Right cardiac atrium (tissue), 5 donors: Measurements from ENCODE around the gene IL19. TPM values are rescaled to one million over a fixed set of nuclear protein-coding genes. Genes with fewer than 3 reads are reported as not detected.

ENCODE experiments used
- ATAC-seq, 2 donors: fragments of 200-7000 bp; cut with Tn5 transposase; one replicate each; pipeline versions ENCODE4 v1.8.0 to v1.9.1; 2020; ENCODE audit warnings: moderate library complexity in 2 of 2, mild to moderate bottlenecking in 1 of 2
- DNase-seq, 3 donors: peaks; one replicate each; pipeline ENCODE4 v3.0.0-alpha.2; 2020
- H3K27ac ChIP-seq: one replicate; pipeline ENCODE4 v1.5.1; 2013; ENCODE audit warnings: mild to moderate bottlenecking, low read length, control low read depth, moderate library complexity
- H3K27me3 ChIP-seq: one replicate; pipeline ENCODE4 v1.6.1; 2013; ENCODE audit not compliant: control insufficient read depth, insufficient read depth
- H3K4me1 ChIP-seq: one replicate; pipeline ENCODE4 v1.6.1; 2013; ENCODE audit warnings: low read length; ENCODE audit not compliant: control insufficient read depth, insufficient read depth
- H3K4me3 ChIP-seq: one replicate; pipeline ENCODE4 v1.5.1; 2013; ENCODE audit warnings: low read length, control low read depth
- H3K9me3 ChIP-seq: one replicate; pipeline ENCODE4 v1.6.1; 2013; ENCODE audit warnings: low read length; ENCODE audit not compliant: control insufficient read depth
- WGBS: extraction: QIAGEN DNeasy Blood & Tissue Kit; methylation state at CpG from one replicate; pipeline ENCODE4 v1.1.7; 2013; 5-methylcytosine and 5-hydroxymethylcytosine counted together
- intact Hi-C, 4 donors: fragments of 100-400 bp; cut with DNase I; formaldehyde crosslinking; loops; one replicate each; pipeline versions ENCODE4 v1.11.0 to v1.14.0; 2022 to 2023
- long read RNA-seq, 4 donors: library from polyadenylated mRNA; unstranded; transcript quantifications; one replicate each; pipeline ENCODE4 v2.0.0, GENCODE V29; 2020 to 2021
- polyA plus RNA-seq: library from polyadenylated mRNA; stranded (reverse); fragments of 200-250 nt; gene quantifications from one replicate; pipeline ENCODE4 v1.2.3, GENCODE V29; 2013
- total RNA-seq, 4 donors: library from RNA; stranded (reverse); fragmentation: NEBNext Ultra II Directional; extraction: Animal tissue kit (Norgen Biotek cat#: 25700); gene quantifications; one replicate each; pipeline ENCODE4 v1.2.1, GENCODE V29; 2021
- donor health status: healthy with polysubstance abuse.
- donor health status: DM: no; HTN: yes; CAD: no.
- donor health status: DM: no; HTN: no; CAD: no.
- donor health status: DM: no; HTN: yes; CAD: no; lungs with severe emphysema.
- donor health status: DM: yes; HTN: yes; CAD: no.

The IL19 gene, protein sequence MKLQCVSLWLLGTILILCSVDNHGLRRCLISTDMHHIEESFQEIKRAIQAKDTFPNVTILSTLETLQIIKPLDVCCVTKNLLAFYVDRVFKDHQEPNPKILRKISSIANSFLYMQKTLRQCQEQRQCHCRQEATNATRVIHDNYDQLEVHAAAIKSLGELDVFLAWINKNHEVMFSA
- total RNA-seq: not detected
- polyA plus RNA-seq: not detected
- long read RNA-seq, donor 1: 0 reads
- long read RNA-seq, donor 2: 0 reads
- long read RNA-seq, donor 3: 0 reads
- long read RNA-seq, donor 4: 0 reads

DNA sequence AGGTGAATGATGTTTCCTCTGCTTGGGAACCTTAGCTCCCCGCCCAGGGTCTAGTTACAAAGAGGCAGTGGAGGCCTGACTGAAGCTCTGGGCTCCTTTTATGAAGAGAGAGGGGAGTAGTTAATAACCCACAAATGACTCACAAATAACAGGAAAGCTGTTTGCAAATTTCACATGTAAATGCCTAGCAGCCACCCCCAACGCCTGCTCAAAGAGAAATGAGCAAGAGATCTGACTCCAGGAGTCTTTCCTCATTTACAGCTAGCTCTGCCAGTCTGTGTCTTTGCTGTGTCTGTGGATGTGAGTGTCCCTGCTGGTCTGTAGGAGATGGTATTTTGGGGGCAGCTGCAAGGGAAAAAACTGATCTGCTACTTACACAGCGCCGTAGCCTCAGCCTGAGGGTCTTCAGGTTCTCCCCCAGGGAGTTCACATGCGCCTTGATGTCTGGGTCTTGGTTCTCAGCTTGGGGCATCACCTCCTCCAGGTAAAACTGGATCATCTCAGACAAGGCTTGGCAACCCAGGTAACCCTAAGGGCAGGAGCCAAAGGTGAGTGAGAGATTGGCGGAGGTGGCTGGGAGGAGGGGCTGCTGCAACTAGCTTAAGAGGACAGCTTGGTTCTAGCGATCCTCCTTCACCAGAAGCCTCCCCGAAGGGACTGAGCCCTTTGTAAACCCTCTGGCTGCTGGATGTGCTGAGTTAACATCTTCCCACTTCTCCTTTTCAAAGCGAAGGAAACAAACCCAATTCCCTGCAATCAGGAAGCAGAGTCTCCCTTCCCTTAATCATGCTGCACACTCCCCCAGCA lies at the start of gene IL19:
TSS of gene IL19 (plus strand) at position 243 of the 807 bp plus-strand sequence. CDS start 65,890 bp downstream, outside the sequence.
- 65% methylated on average over 9 of the region's 9 CpGs for WGBS

DNA sequence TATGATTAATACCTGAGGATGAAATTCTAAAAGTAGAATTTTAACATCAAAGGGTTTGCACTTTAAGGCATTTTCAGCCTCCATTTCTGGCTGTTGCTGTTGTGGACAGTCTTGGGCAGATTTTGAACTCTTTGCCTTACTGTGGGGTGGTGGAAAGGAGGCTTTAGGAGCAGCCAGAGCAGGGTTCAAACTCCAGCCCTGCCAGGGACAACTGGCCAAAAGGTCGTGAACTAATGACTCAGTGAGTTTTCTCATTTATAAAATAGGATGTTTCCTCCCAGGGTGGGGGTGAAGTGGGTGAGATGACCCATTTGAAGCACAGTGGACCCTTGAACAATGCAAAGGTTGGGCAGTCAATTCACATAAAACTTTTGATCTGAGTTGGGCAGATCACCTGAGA lies 49.1 kb upstream of the IL19 start:
- ATAC-seq: no peak
- intact Hi-C loops: loop anchor here (5.0 to 10.0 kb wide), 3 partner anchors 34 to 193 kb away; no protein-coding TSS in a partner anchor
- no peak overlapping the region for H3K27ac ChIP-seq
- no peaks in the 10 kb centered on the region for H3K27me3 ChIP-seq
- no peak for DNase-seq
- H3K9me3 ChIP-seq: no peaks in the 10 kb centered on the region
- 79% methylated on average over 1 of the region's 1 CpG for WGBS
- H3K4me3 ChIP-seq: no peak overlapping the region
- H3K4me1 ChIP-seq: peaks cover 33% of the 10 kb centered on the region

More for the DNA sequence above, at the start of gene IL19:
- H3K27ac ChIP-seq: peak within 1 kb of the TSS; percentile 45
- intact Hi-C loops: no loop called here
- no peaks in the 10 kb centered on the region for H3K4me1 ChIP-seq
- ATAC-seq (peak; percentile 49 to 51), DNase-seq (peak in 2 of 3 donors; percentile 57 to 64)
- H3K4me3 ChIP-seq: no peak within 1 kb of the TSS
- H3K27me3 ChIP-seq: no peaks in the 10 kb centered on the region
- H3K9me3 ChIP-seq: no peaks in the 10 kb centered on the region

DNA sequence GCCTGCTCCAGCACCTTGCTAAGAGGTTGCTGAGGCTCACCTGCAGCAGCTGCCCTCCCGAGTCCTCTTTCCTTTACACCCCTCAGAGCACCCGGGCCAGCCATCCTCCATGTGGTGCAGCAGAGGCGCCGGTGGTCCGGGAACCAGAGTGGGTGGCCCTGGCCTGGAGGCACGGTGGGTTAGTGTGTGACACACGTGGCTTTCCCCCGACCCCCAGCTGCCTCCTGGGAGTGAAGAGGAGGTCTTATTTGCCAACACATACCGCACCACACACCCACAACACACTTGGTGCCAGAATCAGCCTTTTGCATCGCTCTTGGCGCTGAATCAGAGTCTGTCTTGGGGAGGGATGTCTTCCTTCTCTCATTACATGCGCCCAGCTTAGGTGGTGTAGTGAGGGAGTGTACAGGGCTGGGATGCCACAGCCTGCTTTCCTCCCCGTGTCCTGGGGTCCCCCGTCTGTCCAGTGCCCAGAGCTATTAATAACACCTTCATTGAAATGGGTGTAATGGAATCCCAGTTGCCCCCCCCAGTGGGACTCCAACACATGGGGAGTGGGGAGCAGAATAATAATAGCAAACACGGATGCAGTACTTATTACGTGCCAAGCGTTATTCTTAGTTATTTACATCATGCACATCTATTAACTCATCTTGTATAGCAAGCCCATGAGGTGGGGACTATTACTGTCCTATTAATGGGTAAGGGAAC lies 47.7 kb upstream of the IL19 start:
- no peak for DNase-seq

GRCh38 chr1:206723462-206723804 lies 47.1 kb upstream of the IL19 start:
- intact Hi-C loops: loop anchor here (5.0 to 10.0 kb wide), 3 partner anchors 36 to 191 kb away; no protein-coding TSS in a partner anchor
- peak in 1 of 2 donors; percentile 1 for ATAC-seq
- Histone ChIP-seq H3K4me1 (peaks cover 34% of the 10 kb centered on the region), H3K9me3 (no peaks in the 10 kb centered on the region), H3K27me3 (no peaks in the 10 kb centered on the region), H3K27ac (peak overlapping the region; percentile 96), H3K4me3 (no peak overlapping the region)
- DNase-seq: no peak
- 61% methylated on average over 4 of the region's 4 CpGs for WGBS

More for the DNA sequence above, 47.7 kb upstream of the IL19 start:
- no peaks in the 10 kb centered on the region for H3K27me3 ChIP-seq
- intact Hi-C loops: loop anchor here (5.0 to 10.0 kb wide), 3 partner anchors 36 to 192 kb away; no protein-coding TSS in a partner anchor
- H3K9me3 ChIP-seq: no peaks in the 10 kb centered on the region
- H3K4me1 ChIP-seq: peaks cover 30% of the 10 kb centered on the region
- peak overlapping the region; percentile 96 for H3K27ac ChIP-seq
- no peak overlapping the region for H3K4me3 ChIP-seq
- peak; percentile 9 to 21 for ATAC-seq
- WGBS: 50% methylated on average over 17 of the region's 17 CpGs

- peak; percentile 76 to 78 for ATAC-seq
- Histone ChIP-seq H3K9me3 (no peaks in the 10 kb centered on the region), H3K4me3 (no peak overlapping the region), H3K4me1 (peaks cover 36% of the 10 kb centered on the region), H3K27me3 (no peaks in the 10 kb centered on the region), H3K27ac (peak overlapping the region; percentile 96)
- peak; percentile 65 to 74 (median 71) for DNase-seq
- WGBS: 38% methylated on average over 12 of the region's 12 CpGs
- intact Hi-C loops: loop anchor here (5.0 to 10.0 kb wide), 3 partner anchors 37 to 191 kb away; no protein-coding TSS in a partner anchor
Measured at GRCh38 chr1:206723805-206724472, 46.6 kb upstream of the IL19 start.

- DNase-seq: peak in 1 of 3 donors; percentile 52
- intact Hi-C loops: loop anchor here (5.0 to 10.0 kb wide), 3 partner anchors 71 to 189 kb away; no protein-coding TSS in a partner anchor
- H3K27me3 ChIP-seq: no peaks in the 10 kb centered on the region
- ATAC-seq: no peak
- peak overlapping the region; percentile 48 for H3K27ac ChIP-seq
- H3K9me3 ChIP-seq: no peaks in the 10 kb centered on the region
- WGBS: 66% methylated on average over 9 of the region's 9 CpGs
- H3K4me3 ChIP-seq: no peak overlapping the region
- H3K4me1 ChIP-seq: peaks cover 35% of the 10 kb centered on the region
Measured at GRCh38 chr1:206725109-206725963, 45.2 kb upstream of the IL19 start.

DNA sequence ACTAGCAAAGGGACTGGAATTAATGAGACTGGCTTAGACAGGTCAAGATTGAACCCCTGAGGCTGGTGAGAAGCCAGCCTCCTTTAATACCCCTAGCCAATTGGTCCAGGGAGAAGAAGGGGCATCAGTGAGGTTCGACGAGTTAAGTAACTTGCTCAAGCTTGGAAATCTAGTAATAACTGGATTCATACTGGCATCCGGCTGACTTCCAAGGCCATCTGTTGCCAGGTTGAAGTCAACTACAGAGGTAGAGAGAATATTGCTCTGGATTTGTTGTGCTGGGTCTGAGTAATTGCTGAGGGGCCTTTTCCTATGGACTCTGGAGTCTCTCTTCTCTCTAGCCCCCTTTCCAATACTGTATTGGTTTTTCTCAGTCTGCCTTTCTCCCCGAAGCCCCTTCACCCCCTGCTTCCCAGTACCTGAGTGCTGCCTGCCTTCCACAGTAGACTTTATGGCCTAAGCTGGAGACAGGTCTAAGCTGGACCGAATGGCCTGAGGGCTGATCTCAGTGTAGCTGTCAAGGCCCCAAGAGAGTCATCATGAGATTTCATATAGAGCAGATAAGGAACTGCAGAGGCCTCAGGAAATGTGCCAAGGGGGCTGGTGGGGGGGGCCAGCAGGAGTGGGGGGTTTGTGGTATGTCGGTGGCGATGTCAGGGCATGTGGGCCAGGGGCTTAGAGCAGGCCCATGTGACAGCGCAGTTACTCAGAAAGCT lies 42.4 kb upstream of the IL19 start:
- ATAC-seq: no peak
- no peaks in the 10 kb centered on the region for H3K27me3 ChIP-seq
- WGBS: 53% methylated on average over 8 of the region's 8 CpGs
- intact Hi-C loops: loop anchor here (5.0 to 10.0 kb wide), 3 partner anchors 73 to 187 kb away; no protein-coding TSS in a partner anchor
- H3K9me3 ChIP-seq: no peaks in the 10 kb centered on the region
- H3K27ac ChIP-seq: peak overlapping the region; percentile 56
- peaks cover 29% of the 10 kb centered on the region for H3K4me1 ChIP-seq
- H3K4me3 ChIP-seq: no peak overlapping the region
- no peak for DNase-seq

GRCh38 chr1:206728697-206728987 lies 41.9 kb upstream of the IL19 start:
- Histone ChIP-seq H3K9me3 (no peaks in the 10 kb centered on the region), H3K27me3 (no peaks in the 10 kb centered on the region), H3K4me3 (no peak overlapping the region), H3K27ac (no peak overlapping the region), H3K4me1 (peaks cover 25% of the 10 kb centered on the region)
- ATAC-seq (no peak), DNase-seq (no peak)
- intact Hi-C loops: loop anchor here (5.0 to 10.0 kb wide), 3 partner anchors 74 to 186 kb away; no protein-coding TSS in a partner anchor
- 33% methylated on average over 9 of the region's 9 CpGs for WGBS

GRCh38 chr1:206729050-206729449 lies 41.5 kb upstream of the IL19 start:
- WGBS: 88% methylated on average over 6 of the region's 6 CpGs
- H3K4me3 ChIP-seq: no peak overlapping the region
- no peaks in the 10 kb centered on the region for H3K9me3 ChIP-seq
- H3K4me1 ChIP-seq: peaks cover 21% of the 10 kb centered on the region
- intact Hi-C loops: loop anchor here (5.0 to 10.0 kb wide), 3 partner anchors 74 to 186 kb away; no protein-coding TSS in a partner anchor
- DNase-seq (no peak), ATAC-seq (no peak)
- no peak overlapping the region for H3K27ac ChIP-seq
- no peaks in the 10 kb centered on the region for H3K27me3 ChIP-seq
